ENCODE results near the gene TMEM273.
A peak's percentile ranks its signal among the peaks of the same experiment; 100 is the strongest.

TMEM273 gene

DNA sequence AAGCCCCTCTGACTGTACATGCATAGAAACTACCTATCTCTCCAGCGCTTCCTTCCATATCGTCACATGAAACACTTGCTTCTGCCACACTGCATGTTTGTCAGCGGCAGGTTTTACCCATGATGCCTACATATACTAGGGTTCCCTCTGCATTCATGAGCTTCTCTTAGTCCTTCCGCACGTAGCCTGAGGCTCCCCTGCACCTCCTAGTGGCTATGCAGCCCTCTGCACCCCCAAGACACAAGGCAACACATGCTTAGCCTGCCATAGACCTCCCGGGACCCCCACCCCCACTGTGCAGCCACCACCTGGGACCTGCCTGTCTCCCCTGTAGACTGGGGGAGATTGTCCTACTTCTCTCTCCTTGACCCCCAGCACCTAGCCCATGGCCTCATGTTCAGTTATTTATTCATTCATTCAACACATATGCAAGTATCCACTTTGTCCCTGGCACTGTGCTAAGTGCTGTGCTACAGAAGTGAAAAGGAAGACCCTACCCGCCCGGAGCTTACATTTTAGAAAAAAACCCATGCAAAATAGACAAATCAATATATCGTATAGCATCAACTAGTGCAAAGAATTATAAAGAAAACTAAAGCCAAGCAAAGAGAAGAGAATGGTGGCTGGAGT is 23.5 kb downstream of the TMEM273 start:
- peak; percentile 7 for DNase-seq (ENCODE audit: low read depth)

DNA sequence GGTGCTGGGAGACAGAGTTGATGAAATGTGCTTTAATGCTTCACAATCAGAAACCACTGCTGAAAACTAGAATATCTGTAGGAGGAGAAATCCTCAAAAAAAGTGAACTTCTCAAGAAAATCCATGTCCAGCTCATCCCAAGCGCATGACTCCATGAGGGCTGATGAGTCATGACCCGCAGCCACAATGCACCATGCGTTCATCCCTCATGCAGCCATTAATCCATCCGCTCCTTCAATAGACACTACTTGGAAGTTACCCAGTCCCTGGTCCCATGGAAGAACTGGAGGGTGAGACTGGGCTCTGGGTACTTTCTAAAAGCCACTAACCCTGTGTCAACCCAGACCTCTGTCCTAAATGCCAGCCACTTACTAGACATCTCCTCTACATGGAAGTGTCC is 24.4 kb downstream of the TMEM273 start:
- DNase-seq (ENCODE audit: low read depth), result no peak

DNA sequence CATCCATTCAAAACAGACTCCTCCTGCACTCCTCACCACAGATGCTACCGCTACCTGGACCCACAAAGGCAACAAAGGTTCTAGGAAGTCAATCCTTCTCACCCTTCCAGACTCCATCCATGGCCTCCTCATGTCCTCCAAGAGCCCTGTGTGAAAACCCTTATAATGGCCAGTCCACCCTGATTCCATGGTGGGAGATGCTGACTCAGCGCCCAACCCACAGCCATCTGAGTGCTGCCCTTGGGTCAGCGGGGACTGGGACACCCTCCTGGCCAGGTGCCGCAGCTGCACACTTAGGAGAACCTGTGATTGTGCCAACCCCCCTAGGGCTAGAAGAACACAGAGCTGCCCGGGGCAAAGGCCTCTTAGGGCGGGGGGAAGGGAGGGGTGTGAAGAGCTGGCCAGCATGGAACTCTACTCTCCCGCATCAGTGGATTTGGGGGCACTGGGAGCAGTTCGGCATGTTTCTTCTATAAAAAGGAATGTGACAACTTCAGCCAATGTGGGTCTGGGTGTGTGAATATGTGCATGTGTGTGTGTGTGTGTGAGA is 25.4 kb downstream of the TMEM273 start:
- no peak for DNase-seq (ENCODE audit: low read depth)

DNA sequence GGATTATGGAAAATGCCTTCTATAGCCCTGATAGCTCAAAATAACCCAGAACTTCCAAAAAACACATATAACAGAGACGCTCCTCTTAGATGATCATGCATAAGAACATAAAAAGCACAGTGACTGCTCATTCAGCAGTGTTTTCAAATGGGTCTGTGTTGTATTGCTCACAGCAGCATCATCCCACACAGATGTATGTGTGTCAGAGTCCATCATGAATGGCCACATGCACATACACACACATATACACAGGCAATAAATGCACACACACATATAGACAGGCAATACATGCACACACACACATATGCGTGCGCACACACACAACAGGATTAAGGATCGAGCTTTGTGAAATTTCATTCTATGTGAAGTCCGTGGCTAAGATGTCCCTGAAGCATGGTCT is 26.1 kb downstream of the TMEM273 start:
- DNase-seq (ENCODE audit: low read depth), result no peak

DNA sequence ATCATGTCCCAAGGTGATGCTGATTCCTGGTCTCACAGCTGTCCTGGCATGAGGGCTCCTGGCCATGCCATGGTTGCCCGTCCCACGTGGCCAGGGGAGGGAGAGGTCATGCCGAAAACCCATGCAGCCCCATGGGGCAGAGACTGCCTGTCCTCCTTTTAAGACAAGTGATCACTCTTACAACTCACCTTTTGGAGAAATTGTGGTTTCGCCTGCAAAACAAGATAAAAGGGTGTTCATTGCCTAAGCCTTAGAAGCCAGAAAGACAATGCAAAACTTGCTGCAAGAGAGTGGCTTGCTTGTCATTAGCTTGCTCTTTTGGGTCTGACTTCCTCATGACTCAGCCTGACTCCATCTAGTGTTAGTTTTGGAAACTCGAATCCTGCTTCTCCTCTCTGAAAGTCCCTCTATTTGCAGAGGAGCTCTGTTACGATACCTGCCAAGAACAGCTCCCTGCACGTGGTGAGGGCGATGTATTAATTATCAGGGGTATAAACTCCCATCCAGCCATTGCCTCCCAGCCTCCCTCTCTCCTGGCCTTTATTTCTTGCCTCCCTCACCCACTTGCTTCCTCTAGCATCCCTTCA is 26.7 kb downstream of the TMEM273 start:
- DNase-seq (ENCODE audit: low read depth), result no peak

DNA sequence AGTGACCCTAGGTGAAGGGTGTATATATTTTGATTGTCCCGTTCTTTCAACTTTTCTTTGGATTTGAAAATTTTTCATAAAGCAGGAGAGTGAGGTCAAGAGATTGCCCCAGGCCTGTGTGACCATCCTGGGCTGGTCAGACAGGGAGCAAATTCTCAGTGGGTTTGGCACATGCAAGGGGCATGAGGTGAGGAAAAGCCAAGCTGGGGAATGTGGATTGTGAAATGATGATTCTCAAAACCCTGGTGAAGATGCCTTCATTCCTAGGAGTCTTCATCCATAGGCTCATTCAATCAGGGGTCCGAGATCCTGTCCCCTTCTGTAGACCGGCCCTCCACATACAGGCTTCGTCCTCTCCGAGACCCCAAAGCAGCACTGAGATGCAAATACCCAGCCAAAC is 27.4 kb downstream of the TMEM273 start:
- DNase-seq (ENCODE audit: low read depth), result no peak

DNA sequence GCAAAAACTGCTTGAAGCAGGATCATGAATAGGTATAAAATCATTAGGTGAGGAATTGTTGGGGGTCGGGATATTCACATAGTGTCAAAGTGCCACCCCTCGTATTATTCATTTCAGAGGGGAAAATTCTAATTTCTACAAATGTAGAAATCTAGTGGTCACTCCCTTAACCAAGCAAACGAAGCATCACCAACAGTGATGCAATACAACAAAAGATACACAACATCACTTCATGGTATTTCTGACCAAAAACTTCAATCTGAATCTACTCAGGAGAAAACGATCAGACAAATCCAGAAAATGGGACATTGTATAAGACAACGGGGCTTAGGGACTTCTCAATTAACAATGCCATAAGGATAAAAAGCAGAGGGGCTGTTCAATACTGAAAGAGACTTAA is 28.1 kb downstream of the TMEM273 start:
- DNase-seq (ENCODE audit: low read depth), result no peak

DNA sequence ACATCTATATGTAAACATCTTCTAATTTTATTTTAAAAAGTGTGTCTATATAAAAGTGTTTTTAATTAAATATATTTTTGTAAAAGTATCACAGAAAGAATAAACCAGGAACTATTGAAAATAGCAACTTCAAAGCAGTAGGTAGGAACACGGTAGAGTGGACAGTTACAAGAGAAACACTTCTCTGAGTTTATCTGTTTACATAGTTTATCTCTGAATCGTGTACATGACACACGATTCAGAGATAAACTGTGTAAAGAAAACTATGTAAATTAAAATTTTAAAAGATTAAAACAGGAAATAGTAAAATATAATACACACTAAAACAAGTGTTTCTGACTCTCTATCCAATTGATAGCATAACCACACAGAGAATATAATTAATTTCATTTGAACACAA is 29.3 kb downstream of the TMEM273 start:
- no peak for DNase-seq (ENCODE audit: low read depth)

DNA sequence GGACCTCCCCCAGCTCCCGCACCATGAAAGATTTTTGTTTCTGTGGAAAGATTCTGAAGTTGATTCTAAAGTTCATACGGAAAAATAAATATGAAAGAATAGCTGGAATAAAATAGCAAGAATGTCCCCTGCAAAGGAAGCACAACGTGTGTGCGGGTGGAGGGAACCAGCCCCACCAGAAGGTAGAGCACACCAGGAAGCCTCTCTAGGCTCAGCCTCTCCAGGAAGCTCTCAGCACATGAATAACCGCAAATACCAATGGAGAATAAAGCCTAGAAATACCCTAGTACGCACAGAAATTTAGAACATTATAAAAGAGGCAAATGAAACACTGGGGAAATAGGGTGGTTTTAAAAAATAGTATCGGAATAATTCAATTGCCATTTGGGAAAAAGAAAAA is 29.8 kb downstream of the TMEM273 start:
- DNase-seq (ENCODE audit: low read depth), result no peak

DNA sequence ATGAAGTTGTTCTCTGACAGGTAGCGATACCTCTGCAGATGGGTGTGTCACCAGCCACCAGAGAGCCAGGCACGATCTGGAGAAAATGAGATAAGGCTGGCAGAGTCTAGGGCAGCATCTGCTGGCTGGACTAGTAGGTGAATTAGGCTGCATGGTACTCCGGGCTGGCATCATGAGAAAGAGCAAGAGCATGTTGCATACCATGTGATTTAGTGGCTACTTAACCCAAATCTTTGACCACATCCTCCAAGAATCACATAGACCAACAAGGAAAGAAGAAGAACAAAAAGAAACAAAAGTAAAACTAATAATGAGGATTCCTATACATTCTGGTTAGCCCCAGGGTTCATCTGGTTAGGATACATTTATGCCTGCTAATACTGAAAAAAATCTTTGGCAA is 31.0 kb downstream of the TMEM273 start:
- no peak for DNase-seq (ENCODE audit: low read depth)

DNA sequence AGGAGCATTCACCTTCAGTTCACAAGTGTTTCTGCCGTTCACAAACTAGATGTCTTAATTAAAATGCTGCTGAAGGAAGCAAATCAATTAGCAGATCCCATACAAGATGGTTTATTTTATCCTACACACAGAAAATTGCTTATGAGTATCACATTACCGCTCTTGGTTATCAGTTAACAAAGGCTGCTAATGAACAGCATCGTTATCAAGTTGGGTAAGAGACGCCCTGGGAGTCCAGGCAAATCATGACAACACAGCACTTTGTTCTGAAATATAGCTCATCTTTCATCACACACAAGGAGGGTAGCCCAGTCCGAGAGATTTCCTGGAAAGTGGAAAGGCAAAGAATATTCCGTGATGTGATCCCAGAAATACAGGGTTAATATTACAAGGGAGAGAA is 33.5 kb downstream of the TMEM273 start:
- no peak for DNase-seq (ENCODE audit: low read depth)

DNA sequence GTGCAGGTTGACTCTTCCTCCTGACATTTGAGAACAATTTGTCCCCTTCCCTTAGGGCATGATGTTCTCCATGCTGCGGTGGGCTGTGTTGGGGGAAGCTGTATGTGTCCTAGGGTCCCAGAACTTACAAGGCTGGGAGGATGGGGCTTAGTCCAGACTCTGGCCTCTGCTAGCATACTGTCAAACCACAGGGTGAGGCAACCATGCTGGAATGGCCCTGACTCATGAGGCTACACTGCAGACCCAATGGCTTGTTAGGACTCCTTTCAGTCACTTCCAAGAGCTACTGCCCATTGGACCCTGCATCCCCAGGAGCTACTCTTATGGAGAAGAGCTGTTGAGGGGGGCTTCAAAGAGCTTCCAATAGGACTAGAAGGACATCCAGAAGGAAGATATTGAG is 34.2 kb downstream of the TMEM273 start:
- DNase-seq (ENCODE audit: low read depth), result no peak

DNA sequence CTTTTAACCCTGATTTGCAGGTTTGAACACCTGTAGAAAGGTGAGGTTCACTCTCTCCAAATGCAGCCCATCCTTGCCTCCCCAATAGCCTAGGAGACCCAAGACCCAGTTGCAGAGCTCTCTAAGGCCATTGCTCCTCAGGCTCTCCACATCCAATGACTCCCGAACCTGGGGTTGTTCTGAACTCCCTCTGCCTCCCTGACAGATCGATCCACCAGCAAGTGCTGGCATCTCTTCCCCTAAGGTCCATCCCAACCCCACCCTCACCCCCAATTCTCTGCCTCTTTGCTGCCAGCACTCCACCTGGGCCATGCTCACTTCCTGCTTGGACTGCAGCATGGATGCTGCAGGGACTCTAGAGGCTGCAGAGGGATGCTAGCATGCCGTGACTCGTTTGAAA is 35.1 kb downstream of the TMEM273 start:
- no peak for DNase-seq (ENCODE audit: low read depth)

DNA sequence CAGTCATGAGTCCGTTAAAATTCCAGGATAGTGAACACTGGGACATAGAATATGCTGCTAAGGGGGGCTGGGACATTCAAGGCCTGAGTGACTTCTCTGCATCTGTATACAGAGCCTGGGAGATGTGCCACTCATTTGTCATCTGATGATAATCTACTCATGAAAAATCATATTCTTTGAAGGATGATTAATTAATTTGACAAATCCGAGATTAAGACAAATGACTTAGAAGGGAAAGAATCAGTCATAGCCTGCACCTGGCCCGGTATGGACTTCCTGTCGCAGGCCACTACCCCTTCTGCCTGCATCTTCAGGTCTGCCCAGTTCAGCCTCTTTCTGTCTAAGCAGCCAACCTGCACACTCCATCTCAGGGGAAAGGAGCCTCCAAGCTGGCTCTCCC is 35.5 kb downstream of the TMEM273 start:
- no peak for DNase-seq (ENCODE audit: low read depth)

DNA sequence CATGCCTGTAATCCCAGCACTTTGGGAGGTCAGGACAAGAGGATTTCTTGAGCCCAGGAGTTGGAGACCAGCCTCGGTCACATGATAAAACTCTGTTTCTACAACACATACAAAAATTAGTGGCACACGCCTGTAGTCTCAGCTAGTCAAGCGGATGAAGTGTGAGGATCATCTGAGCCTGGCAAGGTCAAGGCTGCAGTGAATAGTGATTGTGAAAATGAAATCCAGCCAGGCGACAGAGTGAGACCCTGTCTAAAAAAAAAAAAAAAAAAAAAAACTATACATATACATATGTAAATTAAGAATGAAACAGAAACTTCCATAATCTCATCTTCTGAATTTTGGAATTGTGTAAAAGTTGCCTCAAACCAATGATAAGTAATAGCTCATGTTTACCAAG is 36.2 kb downstream of the TMEM273 start:
- no peak for DNase-seq (ENCODE audit: low read depth)

DNA sequence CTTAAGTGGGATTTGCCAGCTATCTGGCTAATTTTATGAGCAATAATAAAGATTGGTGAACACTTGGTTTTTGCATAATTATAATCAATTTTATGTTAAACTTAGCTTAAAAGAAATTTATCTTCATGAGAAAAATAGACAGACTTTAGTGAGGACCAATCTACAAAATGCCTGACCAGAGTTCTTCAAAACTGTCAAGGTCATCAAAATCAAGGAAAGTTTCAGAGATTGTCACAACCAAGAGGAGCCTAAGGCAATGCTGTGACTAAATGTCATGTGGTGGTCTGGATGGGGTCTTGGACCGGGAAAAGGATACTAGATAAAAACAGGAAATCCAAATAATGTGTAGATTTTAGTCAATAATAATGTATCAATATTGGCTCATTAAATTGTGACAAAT is 36.7 kb downstream of the TMEM273 start:
- DNase-seq (ENCODE audit: low read depth), result no peak

DNA sequence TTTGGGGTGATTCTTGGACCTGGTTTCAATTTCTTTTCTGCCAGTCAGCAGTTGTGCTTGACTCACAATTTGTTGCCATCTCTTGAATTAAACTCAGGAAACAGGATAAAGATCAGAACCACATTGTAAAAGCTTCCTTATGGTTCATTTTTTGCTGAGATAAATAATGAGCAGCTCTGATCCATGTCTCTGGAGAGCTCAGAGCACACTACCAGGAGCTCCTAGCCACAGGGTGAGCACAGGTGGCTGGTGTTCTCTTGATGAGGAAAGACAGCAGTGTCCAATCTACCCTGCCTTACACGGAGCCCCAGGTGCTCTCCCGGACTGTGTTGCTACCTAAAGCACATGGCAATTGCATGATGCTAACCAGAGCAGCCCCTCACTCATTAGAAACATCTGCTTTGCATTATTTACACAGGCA is 37.2 kb downstream of the TMEM273 start:
- no peak for DNase-seq (ENCODE audit: low read depth)

DNA sequence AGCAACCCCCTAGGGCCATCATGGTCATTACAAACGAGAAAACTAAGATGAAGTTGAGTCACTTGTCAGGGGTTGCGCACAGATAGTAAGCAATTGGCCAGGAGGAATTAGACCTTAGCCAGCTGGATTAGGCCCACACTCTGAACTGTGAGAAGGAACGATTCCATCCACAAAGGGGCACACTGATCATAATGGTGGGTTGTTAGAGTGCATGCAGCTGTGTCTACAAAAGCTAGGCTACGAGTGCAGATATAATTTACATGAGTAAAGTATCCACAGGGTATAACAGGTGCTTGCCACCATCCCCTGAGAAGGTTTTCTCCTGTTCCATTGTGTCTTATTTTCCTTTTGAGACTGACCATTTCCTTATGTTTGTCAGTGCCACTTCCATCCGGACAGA is 37.8 kb downstream of the TMEM273 start:
- DNase-seq (ENCODE audit: low read depth), result no peak

DNA sequence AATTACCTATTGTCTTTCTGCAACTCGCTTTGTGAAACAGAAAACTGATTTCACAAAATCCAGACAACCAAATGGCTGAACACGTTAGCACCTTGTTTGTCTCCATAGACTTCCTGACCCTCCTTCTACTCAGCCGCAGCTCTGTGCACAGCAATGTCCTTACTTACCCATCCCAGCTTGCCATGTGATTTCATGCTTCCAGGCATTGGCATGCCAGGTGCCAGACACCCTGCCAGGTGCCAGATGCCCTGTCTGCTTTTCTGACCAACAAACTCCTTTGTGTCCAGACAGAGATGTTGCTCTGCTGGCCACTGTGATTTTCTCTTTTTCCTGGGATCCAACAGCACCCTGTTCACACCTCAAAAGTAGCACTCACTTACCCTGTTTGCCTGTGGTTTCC is 38.3 kb downstream of the TMEM273 start:
- no peak for DNase-seq (ENCODE audit: low read depth)

DNA sequence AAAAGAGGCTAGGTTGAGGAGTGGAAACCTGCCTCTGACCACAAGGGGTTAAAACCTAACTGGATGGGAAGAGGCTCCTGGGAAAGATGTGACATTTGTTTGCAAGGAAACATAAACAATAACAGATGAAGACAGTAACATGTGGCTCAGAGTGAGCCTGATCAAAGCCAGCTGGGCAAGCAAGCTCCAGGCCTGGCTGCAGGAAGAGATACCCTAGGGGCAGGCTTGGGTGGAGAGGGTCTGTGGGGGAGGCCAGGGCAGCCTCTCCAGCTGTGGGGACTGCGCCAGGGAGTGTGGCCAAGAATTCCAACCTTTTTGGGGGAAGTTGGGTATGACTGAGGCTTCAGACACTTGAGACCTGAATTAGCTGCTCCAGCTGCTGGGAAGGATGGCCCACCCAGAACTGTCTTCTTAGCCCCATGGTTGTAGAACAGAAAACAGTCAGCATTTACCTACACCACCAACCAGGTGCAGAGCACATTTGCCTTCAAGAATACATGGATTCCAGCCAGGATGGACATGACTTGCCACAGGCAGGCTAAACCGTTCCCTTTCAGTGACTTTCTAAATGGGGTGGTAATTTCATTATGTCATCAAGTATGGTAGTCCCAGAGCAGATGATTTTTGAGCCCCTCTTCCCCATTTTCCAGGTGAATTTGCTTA is 44.0 kb downstream of the TMEM273 start:
- DNase-seq (ENCODE audit: low read depth), result no peak

DNA sequence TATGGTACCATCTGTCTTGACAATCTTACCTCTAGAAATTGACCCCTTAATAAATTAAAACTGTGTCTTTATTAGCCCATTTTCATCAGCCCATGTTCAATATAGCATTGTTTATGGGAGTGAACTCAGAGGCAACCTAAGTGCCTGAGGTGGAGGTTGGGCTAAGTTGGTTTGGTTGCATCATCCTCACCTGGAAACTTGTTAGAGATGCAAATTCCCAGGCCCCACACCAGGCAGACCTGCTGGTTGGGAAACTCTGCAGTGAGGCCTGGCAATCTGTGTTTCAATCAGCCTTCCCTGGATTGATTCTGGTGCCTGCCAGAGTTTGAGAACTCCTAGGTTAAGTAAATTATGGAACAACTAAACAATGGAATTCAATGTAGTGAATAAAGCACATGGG is 44.9 kb downstream of the TMEM273 start:
- DNase-seq (ENCODE audit: low read depth), result no peak

DNA sequence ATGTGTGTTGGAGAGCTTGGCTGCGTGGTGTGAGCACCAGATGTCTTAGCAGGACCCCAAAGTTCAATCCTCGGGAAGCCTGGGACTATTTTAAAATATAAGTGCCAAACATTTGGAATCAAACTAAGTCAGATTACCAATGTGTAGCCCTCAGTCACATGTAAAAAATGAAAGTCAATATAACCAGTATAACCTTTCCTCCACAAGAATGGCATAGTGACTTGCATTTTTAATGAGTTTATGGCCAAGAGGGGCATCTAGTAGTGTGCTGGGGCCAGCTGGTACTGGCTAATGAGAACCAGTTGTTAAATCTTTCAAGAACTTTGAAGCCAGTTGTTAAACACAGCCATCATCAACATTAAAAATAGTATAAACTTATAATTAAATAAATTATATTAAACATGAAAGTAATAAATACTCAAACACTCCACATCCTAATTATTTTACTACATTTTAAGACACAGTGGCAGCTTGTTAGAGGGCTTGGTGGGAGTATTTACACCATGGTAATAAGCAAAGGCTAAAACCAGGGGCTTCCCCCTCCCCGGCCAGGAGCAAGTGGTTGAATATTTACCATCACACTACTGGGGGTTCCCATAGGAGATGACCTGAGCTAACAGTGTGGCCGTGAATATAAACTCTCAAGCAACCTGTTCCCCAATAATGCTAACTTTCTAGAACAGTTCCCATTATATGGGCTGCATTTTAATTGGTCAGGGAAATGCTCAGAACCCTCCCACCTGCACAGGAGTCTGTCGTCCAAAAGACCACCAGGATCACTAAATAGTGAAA is 46.5 kb downstream of the TMEM273 start:
- DNase-seq (ENCODE audit: low read depth), result no peak
